ENCODE results near the gene ZNF135. TPM values are rescaled to one million over a fixed set of nuclear protein-coding genes. Genes with fewer than 3 reads are reported as not detected.
A peak's percentile ranks its signal among the peaks of the same experiment; 100 is the strongest.

Gene ZNF135
- total and polyA plus RNA-seq, 4 donors = 0.31 to 1.5 (median 0.42) TPM

DNA sequence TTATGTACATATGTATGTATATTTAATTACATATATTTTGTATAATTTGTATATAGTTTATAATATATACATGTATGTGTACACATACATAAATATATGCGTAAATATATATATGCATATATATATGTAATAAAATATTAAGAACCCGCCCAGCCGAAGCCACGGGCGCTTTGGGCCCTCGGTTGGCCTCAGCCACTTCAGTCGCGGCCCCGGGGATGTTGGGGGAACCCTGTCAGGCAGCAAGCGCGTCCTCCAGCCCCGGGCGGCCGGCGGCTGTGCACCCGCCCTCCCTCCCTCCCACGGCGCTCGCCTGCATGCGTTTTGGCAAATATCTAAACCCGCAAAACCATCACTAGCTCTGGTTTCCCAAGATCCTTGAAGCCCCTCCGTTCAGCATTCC lies 48.6 kb upstream of the ZNF135 start:
- TF ChIP-seq JUND (IDR thresholded peaks at IDR 0.05) (no peak), NR2F2 (IDR thresholded peaks at IDR 0.05) (no peak), RAD21 (IDR thresholded peaks at IDR 0.05) (no peak), RXRA (IDR thresholded peaks at IDR 0.05) (no peak), EGR1 (IDR thresholded peaks at IDR 0.05; ENCODE audit: low read depth in 2 of 2) (no peak), TAF1 (conservative IDR thresholded peaks at IDR 0.05) (no peak), FOXA1 (IDR thresholded peaks at IDR 0.05) (no peak), YY1 (IDR thresholded peaks at IDR 0.05) (no peak)
- TF ChIP-seq, protein P1, sequence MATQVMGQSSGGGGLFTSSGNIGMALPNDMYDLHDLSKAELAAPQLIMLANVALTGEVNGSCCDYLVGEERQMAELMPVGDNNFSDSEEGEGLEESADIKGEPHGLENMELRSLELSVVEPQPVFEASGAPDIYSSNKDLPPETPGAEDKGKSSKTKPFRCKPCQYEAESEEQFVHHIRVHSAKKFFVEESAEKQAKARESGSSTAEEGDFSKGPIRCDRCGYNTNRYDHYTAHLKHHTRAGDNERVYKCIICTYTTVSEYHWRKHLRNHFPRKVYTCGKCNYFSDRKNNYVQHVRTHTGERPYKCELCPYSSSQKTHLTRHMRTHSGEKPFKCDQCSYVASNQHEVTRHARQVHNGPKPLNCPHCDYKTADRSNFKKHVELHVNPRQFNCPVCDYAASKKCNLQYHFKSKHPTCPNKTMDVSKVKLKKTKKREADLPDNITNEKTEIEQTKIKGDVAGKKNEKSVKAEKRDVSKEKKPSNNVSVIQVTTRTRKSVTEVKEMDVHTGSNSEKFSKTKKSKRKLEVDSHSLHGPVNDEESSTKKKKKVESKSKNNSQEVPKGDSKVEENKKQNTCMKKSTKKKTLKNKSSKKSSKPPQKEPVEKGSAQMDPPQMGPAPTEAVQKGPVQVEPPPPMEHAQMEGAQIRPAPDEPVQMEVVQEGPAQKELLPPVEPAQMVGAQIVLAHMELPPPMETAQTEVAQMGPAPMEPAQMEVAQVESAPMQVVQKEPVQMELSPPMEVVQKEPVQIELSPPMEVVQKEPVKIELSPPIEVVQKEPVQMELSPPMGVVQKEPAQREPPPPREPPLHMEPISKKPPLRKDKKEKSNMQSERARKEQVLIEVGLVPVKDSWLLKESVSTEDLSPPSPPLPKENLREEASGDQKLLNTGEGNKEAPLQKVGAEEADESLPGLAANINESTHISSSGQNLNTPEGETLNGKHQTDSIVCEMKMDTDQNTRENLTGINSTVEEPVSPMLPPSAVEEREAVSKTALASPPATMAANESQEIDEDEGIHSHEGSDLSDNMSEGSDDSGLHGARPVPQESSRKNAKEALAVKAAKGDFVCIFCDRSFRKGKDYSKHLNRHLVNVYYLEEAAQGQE (IDR thresholded peaks at IDR 0.05) = no peak
- TF ChIP-seq, protein P2, sequence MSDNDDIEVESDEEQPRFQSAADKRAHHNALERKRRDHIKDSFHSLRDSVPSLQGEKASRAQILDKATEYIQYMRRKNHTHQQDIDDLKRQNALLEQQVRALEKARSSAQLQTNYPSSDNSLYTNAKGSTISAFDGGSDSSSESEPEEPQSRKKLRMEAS (IDR thresholded peaks at IDR 0.05) = no peak
- TF ChIP-seq, protein P3, sequence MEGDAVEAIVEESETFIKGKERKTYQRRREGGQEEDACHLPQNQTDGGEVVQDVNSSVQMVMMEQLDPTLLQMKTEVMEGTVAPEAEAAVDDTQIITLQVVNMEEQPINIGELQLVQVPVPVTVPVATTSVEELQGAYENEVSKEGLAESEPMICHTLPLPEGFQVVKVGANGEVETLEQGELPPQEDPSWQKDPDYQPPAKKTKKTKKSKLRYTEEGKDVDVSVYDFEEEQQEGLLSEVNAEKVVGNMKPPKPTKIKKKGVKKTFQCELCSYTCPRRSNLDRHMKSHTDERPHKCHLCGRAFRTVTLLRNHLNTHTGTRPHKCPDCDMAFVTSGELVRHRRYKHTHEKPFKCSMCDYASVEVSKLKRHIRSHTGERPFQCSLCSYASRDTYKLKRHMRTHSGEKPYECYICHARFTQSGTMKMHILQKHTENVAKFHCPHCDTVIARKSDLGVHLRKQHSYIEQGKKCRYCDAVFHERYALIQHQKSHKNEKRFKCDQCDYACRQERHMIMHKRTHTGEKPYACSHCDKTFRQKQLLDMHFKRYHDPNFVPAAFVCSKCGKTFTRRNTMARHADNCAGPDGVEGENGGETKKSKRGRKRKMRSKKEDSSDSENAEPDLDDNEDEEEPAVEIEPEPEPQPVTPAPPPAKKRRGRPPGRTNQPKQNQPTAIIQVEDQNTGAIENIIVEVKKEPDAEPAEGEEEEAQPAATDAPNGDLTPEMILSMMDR (IDR thresholded peaks at IDR 0.05; ENCODE audit: low read depth, low read length, missing input control) = no peak
- TF ChIP-seq, protein P4, sequence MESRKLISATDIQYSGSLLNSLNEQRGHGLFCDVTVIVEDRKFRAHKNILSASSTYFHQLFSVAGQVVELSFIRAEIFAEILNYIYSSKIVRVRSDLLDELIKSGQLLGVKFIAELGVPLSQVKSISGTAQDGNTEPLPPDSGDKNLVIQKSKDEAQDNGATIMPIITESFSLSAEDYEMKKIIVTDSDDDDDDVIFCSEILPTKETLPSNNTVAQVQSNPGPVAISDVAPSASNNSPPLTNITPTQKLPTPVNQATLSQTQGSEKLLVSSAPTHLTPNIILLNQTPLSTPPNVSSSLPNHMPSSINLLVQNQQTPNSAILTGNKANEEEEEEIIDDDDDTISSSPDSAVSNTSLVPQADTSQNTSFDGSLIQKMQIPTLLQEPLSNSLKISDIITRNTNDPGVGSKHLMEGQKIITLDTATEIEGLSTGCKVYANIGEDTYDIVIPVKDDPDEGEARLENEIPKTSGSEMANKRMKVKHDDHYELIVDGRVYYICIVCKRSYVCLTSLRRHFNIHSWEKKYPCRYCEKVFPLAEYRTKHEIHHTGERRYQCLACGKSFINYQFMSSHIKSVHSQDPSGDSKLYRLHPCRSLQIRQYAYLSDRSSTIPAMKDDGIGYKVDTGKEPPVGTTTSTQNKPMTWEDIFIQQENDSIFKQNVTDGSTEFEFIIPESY (IDR thresholded peaks at IDR 0.05) = no peak
- DNase-seq (ENCODE audit: low spot score) = no peak
- Histone ChIP-seq H3K27me3 (ENCODE audit: control insufficient read depth in 4 of 4, insufficient read depth in 4 of 4, low read length in 3 of 4) (no peaks in the 10 kb centered on the region), H3K4me3 (ENCODE audit: low read depth in 1 of 3, low read length in 3 of 3) (no peak overlapping the region), H3K9me3 (ENCODE audit: control insufficient read depth in 4 of 4, low read length in 3 of 4) (peaks cover 30 to 68% (median 59%) of the 10 kb centered on the region in 4 donors), H3K4me1 (ENCODE audit: control insufficient read depth in 4 of 4, insufficient read depth in 4 of 4, low read length in 3 of 4) (no peaks in the 10 kb centered on the region), H3K36me3 (ENCODE audit: control insufficient read depth in 4 of 4, insufficient read depth in 3 of 4, low read depth in 1 of 4, low read length in 3 of 4) (peaks cover 2 to 15% (median 13%) of the 10 kb centered on the region in 4 donors), H3K9ac (ENCODE audit: low read depth in 1 of 2, low read length in 2 of 2) (no peak overlapping the region), H3K27ac (ENCODE audit: low read depth in 1 of 2, low read length in 2 of 2) (no peak overlapping the region)
- 76% methylated on average over 22 of the region's 22 CpGs for WGBS

DNA sequence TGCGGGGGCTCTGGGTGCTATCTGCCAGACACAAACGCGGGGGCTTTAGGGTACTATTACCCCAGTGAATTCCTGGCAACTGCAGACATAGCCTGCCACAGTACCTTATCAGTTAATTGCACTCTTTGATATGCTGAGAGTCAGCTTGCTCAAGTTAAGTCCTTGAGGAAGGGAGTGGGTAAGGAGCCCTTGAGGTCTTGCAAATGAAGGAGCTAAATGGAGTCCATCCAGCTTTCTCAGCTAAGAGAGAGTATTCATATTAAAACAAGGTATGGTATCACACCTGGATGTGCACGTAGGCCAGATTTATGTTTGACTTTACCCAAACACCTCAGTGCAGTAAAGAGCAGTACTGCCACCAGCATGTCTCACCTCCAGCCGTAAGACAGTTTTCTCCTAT lies 44.9 kb upstream of the ZNF135 start:
- H3K9me3 ChIP-seq (ENCODE audit: control insufficient read depth in 4 of 4, low read length in 3 of 4) = peaks cover 24 to 51% (median 48%) of the 10 kb centered on the region in 4 donors
- H3K27ac ChIP-seq (ENCODE audit: low read depth in 1 of 2, low read length in 2 of 2) = no peak overlapping the region

More for the DNA sequence above, 44.9 kb upstream of the ZNF135 start:
- Histone ChIP-seq H3K27me3 (ENCODE audit: control insufficient read depth in 4 of 4, insufficient read depth in 4 of 4, low read length in 3 of 4) (no peaks in the 10 kb centered on the region), H3K36me3 (ENCODE audit: control insufficient read depth in 4 of 4, insufficient read depth in 3 of 4, low read depth in 1 of 4, low read length in 3 of 4) (peaks cover 0 to 3% (median 0%) of the 10 kb centered on the region in 4 donors), H3K4me3 (ENCODE audit: low read depth in 1 of 3, low read length in 3 of 3) (peak overlapping the region in 2 of 3 donors; percentile 16 to 18), H3K4me1 (ENCODE audit: control insufficient read depth in 4 of 4, insufficient read depth in 4 of 4, low read length in 3 of 4) (no peaks in the 10 kb centered on the region), H3K9ac (ENCODE audit: low read depth in 1 of 2, low read length in 2 of 2) (no peak overlapping the region)
- WGBS = 34% methylated on average over 5 of the region's 5 CpGs
- TF ChIP-seq, protein P2 (IDR thresholded peaks at IDR 0.05) = no peak
- TF ChIP-seq SP1 (IDR thresholded peaks at IDR 0.05) (no peak), HNF4G (IDR thresholded peaks at IDR 0.05) (no peak), TAF1 (conservative IDR thresholded peaks at IDR 0.05) (no peak), FOXA1 (IDR thresholded peaks at IDR 0.05) (no peak), RXRA (IDR thresholded peaks at IDR 0.05) (no peak), FOXA2 (IDR thresholded peaks at IDR 0.05) (no peak), RAD21 (IDR thresholded peaks at IDR 0.05) (no peak), GABPA (IDR thresholded peaks at IDR 0.05 in 1 of 2, conservative IDR thresholded peaks at IDR 0.05 in 1 of 2) (no peak)
- TF ChIP-seq, protein P4 (IDR thresholded peaks at IDR 0.05) = no peak
- TF ChIP-seq, protein P3 (IDR thresholded peaks at IDR 0.05; ENCODE audit: low read depth, low read length, missing input control) = no peak
- no peak for DNase-seq (ENCODE audit: low spot score)

Measured in liver (tissue), 9 donors.